Pancreas (tissue), 10 donors: ENCODE data around the gene ECHS1. TPM values are rescaled to one million over a fixed set of nuclear protein-coding genes. Genes with fewer than 3 reads are reported as not detected.

Experiments used
- ATAC-seq, 4 donors: fragments of 200-7000 bp; cut with Tn5 transposase; one replicate each; pipeline versions ENCODE4 v1.8.0 to v1.9.1; 2020; ENCODE audit warnings: mild to moderate bottlenecking in 4 of 4, moderate library complexity in 4 of 4
- DNase-seq, 6 donors: peaks; one replicate each; pipeline ENCODE4 v3.0.0-alpha.2; 2020
- FAIRE-seq: peaks from 2 replicates; lab custom pipeline; 2012; peaks lifted over from hg19 to GRCh38; lab: Jason Lieb, UNC
- H3K27ac ChIP-seq, 4 donors: fragments of 200-600 bp; sonication (generic); 1 replicate in 3 of 4; 2 replicates in 1 of 4; pipeline versions ENCODE4 v1.5.0 to v1.8.0; 2020
- H3K27me3 ChIP-seq, 4 donors: fragments of 200-600 bp; one replicate each; pipeline ENCODE4 v1.8.0; 2021
- H3K36me3 ChIP-seq, 3 donors: fragments of 200-600 bp; sonication (generic) in 1 of 3; one replicate each; pipeline versions ENCODE4 v1.5.0 to v1.8.0; 2020 to 2021
- H3K4me1 ChIP-seq, 3 donors: fragments of 200-600 bp; one replicate each; pipeline ENCODE4 v1.8.0; 2021
- H3K4me3 ChIP-seq, 4 donors: fragments of 200-600 bp; sonication (generic) in 2 of 4; one replicate each; pipeline versions ENCODE4 v1.5.0 to v1.8.0; 2020 to 2021
- H3K9me3 ChIP-seq, 4 donors: fragments of 200-600 bp; one replicate each; pipeline ENCODE4 v1.8.0; 2021
- WGBS, 2 donors: extraction: QIAGEN DNeasy Blood & Tissue Kit; methylation state at CpG; one replicate each; pipeline ENCODE4 v1.1.7; 2013; 5-methylcytosine and 5-hydroxymethylcytosine counted together
- intact Hi-C, 3 donors: fragments of 100-400 bp; cut with DNase I; formaldehyde crosslinking; loops; one replicate each; pipeline versions ENCODE4 v1.11.1 to v1.14.2; 2022
- polyA plus RNA-seq, 2 donors: library from polyadenylated mRNA; stranded (reverse); fragments of 200-250 nt; gene quantifications; one replicate each; pipeline ENCODE4 v1.2.3, GENCODE V29; 2013
- total RNA-seq, 6 donors: library from RNA; stranded (reverse); fragmentation: NEBNext Ultra II Directional in 4 of 6; extraction: Animal tissue kit (Norgen Biotek cat#: 25700) in 4 of 6; gene quantifications; one replicate each; pipeline versions ENCODE4 v1.2.1 to v1.2.4, GENCODE V29; 2021 to 2023
- TF ChIP-seq, protein P1 (sequence below), 4 donors: fragments of 200-600 bp; sonication (generic) in 3 of 4; IDR thresholded peaks; one replicate each; pipeline versions ENCODE4 v1.5.0 to v1.8.0; 2021; ENCODE audit warnings: antibody characterized with exemption in 4 of 4
- donor health status: healthy with polysubstance abuse.
- donor health status: DM: no; HTN: no; CAD: no; lungs with moderate emphysema.
- donor health status: DM: no; HTN: no; CAD: no.
- donor health status: control.
- donor health status: control.
- donor health status: Bipolar disorder and iron deficiency.
- donor health status: DM: yes; HTN: yes; CAD: no.
- donor health status: DM: no; HTN: no; CAD: no.
- donor health status: DM: no; HTN: no; CAD: no.
- donor health status: DM: yes; HTN: yes; CAD: no.

Gene ECHS1
- total and polyA plus RNA-seq, 8 donors: 32.4 to 69.2 (median 37.8) TPM

DNA sequence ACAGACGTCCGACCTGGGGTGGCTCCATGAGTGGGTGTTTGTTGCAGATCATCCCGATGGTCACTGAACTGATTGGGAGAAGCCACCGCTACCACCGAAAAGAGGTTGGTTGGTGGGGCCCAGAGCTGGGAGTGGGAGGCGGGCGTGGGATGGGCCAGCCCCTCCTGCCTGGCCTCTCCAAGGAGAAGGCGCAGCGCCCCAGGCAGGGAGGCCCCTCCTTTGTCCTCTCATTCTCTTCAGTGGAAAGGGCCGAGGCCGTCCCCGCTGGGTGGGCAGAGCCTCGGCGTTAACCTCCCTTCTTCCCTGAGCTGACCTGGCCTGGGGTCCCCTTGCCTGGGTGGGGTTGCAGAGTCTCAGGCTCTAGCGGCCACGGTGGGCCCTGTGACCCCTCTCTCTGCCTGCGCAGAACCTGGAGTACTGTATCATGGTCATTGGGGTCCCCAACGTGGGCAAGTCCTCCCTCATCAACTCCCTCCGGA, 26.0 kb upstream of the ECHS1 start:
- intact Hi-C loops: no loop called here
- Histone ChIP-seq H3K36me3 (peaks cover 0 to 19% (median 12%) of the 10 kb centered on the region in 3 donors), H3K27ac (no peak overlapping the region), H3K4me3 (no peak overlapping the region), H3K4me1 (peaks cover 0 to 6% (median 6%) of the 10 kb centered on the region in 3 donors), H3K27me3 (no peaks in the 10 kb centered on the region), H3K9me3 (no peaks in the 10 kb centered on the region)
- TF ChIP-seq, protein P1, sequence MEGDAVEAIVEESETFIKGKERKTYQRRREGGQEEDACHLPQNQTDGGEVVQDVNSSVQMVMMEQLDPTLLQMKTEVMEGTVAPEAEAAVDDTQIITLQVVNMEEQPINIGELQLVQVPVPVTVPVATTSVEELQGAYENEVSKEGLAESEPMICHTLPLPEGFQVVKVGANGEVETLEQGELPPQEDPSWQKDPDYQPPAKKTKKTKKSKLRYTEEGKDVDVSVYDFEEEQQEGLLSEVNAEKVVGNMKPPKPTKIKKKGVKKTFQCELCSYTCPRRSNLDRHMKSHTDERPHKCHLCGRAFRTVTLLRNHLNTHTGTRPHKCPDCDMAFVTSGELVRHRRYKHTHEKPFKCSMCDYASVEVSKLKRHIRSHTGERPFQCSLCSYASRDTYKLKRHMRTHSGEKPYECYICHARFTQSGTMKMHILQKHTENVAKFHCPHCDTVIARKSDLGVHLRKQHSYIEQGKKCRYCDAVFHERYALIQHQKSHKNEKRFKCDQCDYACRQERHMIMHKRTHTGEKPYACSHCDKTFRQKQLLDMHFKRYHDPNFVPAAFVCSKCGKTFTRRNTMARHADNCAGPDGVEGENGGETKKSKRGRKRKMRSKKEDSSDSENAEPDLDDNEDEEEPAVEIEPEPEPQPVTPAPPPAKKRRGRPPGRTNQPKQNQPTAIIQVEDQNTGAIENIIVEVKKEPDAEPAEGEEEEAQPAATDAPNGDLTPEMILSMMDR (IDR thresholded peaks at IDR 0.05): no peak
- ATAC-seq (no peak), DNase-seq (peak in 2 of 6 donors; percentile 10 to 37), FAIRE-seq (no peak)
- WGBS, 2 donors: 95 to 97% methylated on average over 19 of the region's 19 CpGs

DNA sequence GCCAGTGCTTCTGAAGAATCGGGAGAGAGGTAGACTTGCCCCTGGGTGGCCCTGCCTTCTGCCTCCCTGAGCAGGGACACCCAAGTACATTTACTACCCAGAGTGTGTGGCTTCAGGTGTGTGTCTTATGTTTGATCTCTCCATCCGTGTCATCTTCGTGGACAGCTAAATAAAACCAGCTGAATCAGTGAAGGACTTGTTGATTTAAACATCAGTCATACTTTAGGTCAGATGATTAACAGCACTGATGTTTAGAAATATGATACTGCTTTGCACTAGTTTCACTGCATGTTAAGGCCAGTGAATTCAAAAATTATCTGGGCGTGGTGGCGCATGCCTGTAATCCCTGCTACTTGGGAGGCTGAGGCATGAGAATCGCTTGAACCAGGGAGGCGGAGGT, 24.8 kb upstream of the ECHS1 start:
- Histone ChIP-seq H3K9me3 (no peaks in the 10 kb centered on the region), H3K36me3 (peaks cover 0 to 19% (median 12%) of the 10 kb centered on the region in 3 donors), H3K27ac (no peak overlapping the region), H3K4me3 (no peak overlapping the region), H3K27me3 (no peaks in the 10 kb centered on the region), H3K4me1 (peaks cover 0 to 6% (median 6%) of the 10 kb centered on the region in 3 donors)
- intact Hi-C loops: no loop called here
- ATAC-seq (no peak), DNase-seq (peak in 1 of 6 donors; percentile 3), FAIRE-seq (no peak)
- WGBS, 2 donors: 96% methylated on average over 7 of the region's 7 CpGs
- TF ChIP-seq, protein P1 (IDR thresholded peaks at IDR 0.05): no peak

DNA sequence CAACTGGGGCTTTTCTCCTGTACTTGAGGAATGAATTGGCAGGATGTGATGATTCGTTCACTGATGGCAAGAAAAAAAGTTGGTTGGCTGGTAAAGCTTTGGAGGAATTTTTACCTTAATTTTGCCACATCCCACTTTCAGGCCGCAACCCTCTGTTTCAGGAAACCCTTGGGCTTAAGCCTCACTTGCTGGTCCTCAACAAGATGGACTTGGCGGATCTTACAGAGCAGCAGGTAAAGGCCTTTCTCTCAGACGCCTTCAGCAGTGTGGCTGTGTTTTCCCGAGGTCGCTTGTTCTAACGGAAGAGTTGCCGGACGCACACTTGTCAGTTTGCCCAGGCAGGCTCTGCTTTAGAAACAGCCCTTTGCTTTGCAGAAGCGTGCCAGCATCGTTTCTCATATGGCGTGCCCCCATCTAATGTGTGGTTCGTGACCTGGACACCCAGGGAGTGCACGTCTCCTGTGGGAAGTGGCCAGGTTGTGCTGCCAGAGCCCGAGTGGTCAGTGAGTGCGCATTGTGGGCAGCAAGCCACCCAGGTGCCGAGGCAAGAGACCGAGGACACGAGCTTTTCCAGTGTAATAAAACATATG, 23.0 kb upstream of the ECHS1 start:
- no peak for FAIRE-seq
- no peak for ATAC-seq
- Histone ChIP-seq H3K27me3 (no peaks in the 10 kb centered on the region), H3K4me1 (peaks cover 0 to 6% (median 6%) of the 10 kb centered on the region in 3 donors), H3K27ac (no peak overlapping the region), H3K36me3 (peaks cover 0 to 12% (median 2%) of the 10 kb centered on the region in 3 donors), H3K9me3 (no peaks in the 10 kb centered on the region), H3K4me3 (no peak overlapping the region)
- TF ChIP-seq, protein P1 (IDR thresholded peaks at IDR 0.05): no peak
- intact Hi-C loops: no loop called here
- WGBS, 2 donors: 91 to 93% methylated on average over 19 of the region's 19 CpGs
- peak in 3 of 6 donors; percentile 12 to 41 (median 24) for DNase-seq

- 15 to 21% methylated on average over 21 of the region's 21 CpGs for WGBS, 2 donors
- peak in 3 of 6 donors; percentile 15 to 49 (median 24) for DNase-seq
- peak overlapping the region; percentile 71 to 93 (median 84) for H3K4me3 ChIP-seq
- H3K9me3 ChIP-seq: no peaks in the 10 kb centered on the region
- intact Hi-C loops: no loop called here
- peak overlapping the region in 3 of 4 donors; percentile 70 to 77 (median 75) for H3K27ac ChIP-seq
- peaks cover 0 to 6% (median 6%) of the 10 kb centered on the region in 3 donors for H3K4me1 ChIP-seq
- peaks cover 0 to 8% (median 0%) of the 10 kb centered on the region in 3 donors for H3K36me3 ChIP-seq
- peak in 1 of 4 donors; percentile 1 for ATAC-seq
- no peak for FAIRE-seq
- TF ChIP-seq, protein P1 (IDR thresholded peaks at IDR 0.05): no peak
- H3K27me3 ChIP-seq: no peaks in the 10 kb centered on the region
Measured at GRCh38 chr10:133394801-133395221, 21.7 kb upstream of the ECHS1 start.
